Activated CD8-positive, alpha-beta memory T cell treated with anti-CD3 and anti-CD28 coated beads, Interleukin-2, amount 10 ng/mL, durations not matched to agents 7 days and 5 days (primary cell): Measurements from ENCODE around the gene GDPD3. TPM values are rescaled to one million over a fixed set of nuclear protein-coding genes. Genes with fewer than 3 reads are reported as not detected.

Experiments used
- ATAC-seq: fragments of 150-1000 bp; cut with Tn5 transposase; one replicate; pipeline ENCODE4 v1.10.0; 2021; ENCODE audit warnings: moderate library complexity
- CTCF ChIA-PET: fragments of 350-600 bp; sonication (Branson Sonifier 250); formaldehyde crosslinking; loops from one replicate; lab custom pipeline; 2021; ENCODE audit warnings: antibody characterized with exemption; lab: Charles Lee
- DNase-seq: peaks from one replicate; pipeline ENCODE4 v3.0.0-alpha.2; 2020
- H3K27ac Mint-ChIP-seq: one replicate; pipeline ENCODE4 v1.8.0; 2021; ENCODE audit warnings: mild to moderate bottlenecking, mixed read lengths
- H3K27me3 Mint-ChIP-seq: one replicate; pipeline ENCODE4 v1.8.0; 2021; ENCODE audit warnings: mixed read lengths
- H3K36me3 Mint-ChIP-seq: one replicate; pipeline ENCODE4 v1.8.0; 2021; ENCODE audit warnings: mild to moderate bottlenecking, mixed read lengths
- H3K4me1 Mint-ChIP-seq: one replicate; pipeline ENCODE4 v1.8.0; 2021; ENCODE audit warnings: mixed read lengths
- H3K4me3 Mint-ChIP-seq: one replicate; pipeline ENCODE4 v1.8.0; 2021; ENCODE audit warnings: mild to moderate bottlenecking, moderate library complexity, mixed read lengths
- H3K9me3 Mint-ChIP-seq: one replicate; pipeline ENCODE4 v1.8.0; 2022; ENCODE audit warnings: low read depth, mixed read lengths
- total RNA-seq, 2 experiments: library from RNA; stranded (reverse); gene quantifications; one replicate each; pipeline ENCODE4 v1.2.3, GENCODE V29; 2021

Gene GDPD3
- total RNA-seq, 2 experiments from 2014 or later: 8.1 to 19.5 TPM

DNA sequence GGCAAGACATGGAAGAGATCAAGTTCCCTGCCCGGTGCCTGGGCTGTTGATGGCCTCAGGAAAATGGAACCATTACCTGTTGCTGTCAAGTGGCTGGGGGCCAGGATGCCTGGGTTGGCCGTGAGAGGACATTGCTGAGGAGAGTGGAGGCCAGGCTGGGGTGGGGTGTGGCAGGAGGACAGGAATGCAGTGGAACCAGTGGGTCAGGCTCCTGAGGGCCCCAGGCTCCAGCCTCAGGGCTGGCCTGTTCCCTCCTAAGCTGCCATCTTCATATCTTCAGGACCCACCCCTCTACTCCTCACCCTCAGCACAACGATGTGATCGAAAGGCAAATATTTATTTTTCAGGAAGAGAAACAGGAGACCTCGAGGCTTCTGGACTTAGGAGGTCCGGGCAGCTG, 8.8 kb downstream of the GDPD3 start:
- Mint-ChIP-seq H3K9me3 (no peaks in the 10 kb centered on the region), H3K27me3 (no peaks in the 10 kb centered on the region), H3K27ac (no peak overlapping the region), H3K4me1 (no peaks in the 10 kb centered on the region), H3K4me3 (no peak overlapping the region), H3K36me3 (peaks cover 14% of the 10 kb centered on the region)
- ATAC-seq: no peak
- CTCF ChIA-PET: interaction anchor here (3.3 to 5.9 kb wide), 2 partner anchors 8 to 12 kb away, joined by 18 to 38 read pairs; partner anchors contain the start of genes GDPD3 and TBX6
- DNase-seq: no peak

DNA sequence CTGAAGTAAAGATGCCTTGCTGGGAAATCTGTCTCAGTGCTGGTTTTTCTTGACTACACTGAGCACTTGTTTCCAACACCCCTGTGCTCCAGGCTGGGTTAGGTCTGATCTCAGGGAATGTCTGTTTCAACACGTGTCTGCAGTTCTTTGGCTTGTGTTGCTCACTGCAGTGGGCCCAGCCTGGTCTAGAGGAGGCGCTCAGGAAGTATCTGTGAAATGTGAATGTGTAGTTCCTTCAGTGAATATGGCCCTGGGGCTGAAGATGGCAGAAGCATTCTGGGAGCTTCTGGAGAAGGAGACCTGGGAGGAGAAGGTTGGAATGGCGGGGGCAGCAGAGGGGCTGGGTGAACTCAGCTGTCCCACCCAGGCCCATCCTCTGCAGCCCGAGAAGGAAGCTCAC, 9.2 kb downstream of the GDPD3 start:
- CTCF ChIA-PET: interaction anchor here (3.3 to 5.9 kb wide), 2 partner anchors 8 to 12 kb away, joined by 18 to 38 read pairs; partner anchors contain the start of genes GDPD3 and TBX6
- DNase-seq: no peak
- no peak overlapping the region for H3K27ac Mint-ChIP-seq

DNA sequence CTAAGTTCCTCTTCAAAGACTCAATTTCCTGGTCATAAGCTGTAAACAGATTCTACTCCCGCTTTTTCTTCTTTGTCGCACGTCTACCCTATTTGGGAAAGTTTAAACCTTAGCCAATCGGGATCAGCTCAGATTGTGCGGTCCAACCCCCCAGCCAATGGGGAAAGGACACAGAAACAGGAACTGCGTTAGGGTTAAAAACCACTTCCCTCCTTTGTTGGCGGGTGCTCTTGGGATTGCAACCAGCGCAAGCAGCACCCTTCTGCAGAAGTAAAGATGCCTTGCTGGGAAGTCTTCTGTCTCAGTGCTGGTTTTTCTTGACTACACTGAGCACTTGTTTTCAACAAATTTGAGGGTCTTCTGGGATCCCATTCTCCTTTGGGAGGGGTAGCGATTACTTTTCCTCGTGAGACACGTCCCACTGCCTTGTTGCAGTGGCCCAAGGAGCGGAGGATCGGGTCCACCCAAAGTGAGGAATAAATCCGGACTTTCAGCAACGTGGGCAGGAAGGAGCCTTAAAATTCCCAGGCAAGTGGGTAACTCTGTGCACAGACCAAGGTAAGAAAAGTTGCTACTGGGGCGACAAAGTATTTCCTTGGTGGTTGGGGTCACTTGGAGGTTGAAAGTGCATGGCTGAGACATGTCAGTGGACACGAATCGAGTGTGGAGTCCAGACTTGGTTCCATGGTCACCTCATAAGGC, 16.3 kb downstream of the GDPD3 start:
- Mint-ChIP-seq H3K4me1 (peaks cover 40% of the 10 kb centered on the region), H3K27me3 (no peaks in the 10 kb centered on the region), H3K27ac (peak overlapping the region; percentile 86), H3K36me3 (peaks cover 36% of the 10 kb centered on the region), H3K9me3 (peaks cover 15% of the 10 kb centered on the region), H3K4me3 (peak overlapping the region; percentile 56)
- CTCF ChIA-PET: interaction anchor here (2.3 kb wide), 1 partner anchor 46 kb away, joined by 8 read pairs; no protein-coding TSS in a partner anchor
- no peak for DNase-seq
- ATAC-seq: no peak

More for the DNA sequence above, 9.2 kb downstream of the GDPD3 start:
- Mint-ChIP-seq H3K4me1 (no peaks in the 10 kb centered on the region), H3K9me3 (no peaks in the 10 kb centered on the region), H3K4me3 (no peak overlapping the region), H3K36me3 (peaks cover 15% of the 10 kb centered on the region), H3K27me3 (no peaks in the 10 kb centered on the region)
- no peak for ATAC-seq

DNA sequence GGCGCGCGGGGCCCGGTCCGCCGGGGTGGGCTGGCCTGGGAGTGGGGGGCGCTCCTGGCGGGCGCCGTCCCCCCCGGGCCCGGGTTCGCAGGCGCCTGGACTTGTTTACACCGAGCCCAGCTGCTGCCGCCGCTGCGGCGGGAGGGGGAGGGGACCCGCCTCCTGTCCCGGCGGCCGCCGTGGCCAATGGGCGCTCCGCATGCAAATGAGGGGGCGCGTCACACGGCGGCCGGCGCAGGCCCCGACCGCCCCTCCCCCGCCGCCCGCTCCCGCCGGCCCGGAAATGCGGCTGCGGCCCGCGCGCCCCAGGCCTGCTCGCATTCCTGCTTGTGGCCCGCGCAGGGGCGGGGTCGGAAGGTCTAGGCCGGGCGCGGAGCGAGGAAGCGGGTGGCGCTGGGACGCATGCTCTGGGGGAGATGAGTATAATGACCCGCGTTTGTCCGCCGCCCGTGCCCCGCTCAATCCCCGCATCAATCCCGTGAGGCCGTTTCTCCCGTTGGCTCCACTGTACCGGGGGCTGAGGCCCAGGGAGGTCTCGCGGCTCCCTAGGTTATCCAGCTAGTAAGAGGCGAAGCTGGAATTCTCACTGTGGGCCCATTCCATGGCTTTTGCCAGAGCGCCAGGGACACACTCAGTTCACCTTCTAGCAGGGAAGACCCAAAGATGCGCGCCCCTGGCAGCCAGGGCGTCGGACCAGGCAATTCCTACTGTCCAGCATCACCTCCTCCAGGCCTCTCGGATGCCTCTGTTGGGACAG, 17.1 kb downstream of the GDPD3 start, which contains the start of gene YPEL3:
Gene YPEL3, minus strand, starts transcription at position 109 of the 757 bp plus-strand sequence. CDS start 731 bp downstream, outside the sequence.
- Mint-ChIP-seq H3K4me3 (peak within 1 kb of the TSS; percentile 76), H3K36me3 (peaks cover 36% of the 10 kb centered on the region), H3K9me3 (peaks cover 15% of the 10 kb centered on the region), H3K27me3 (no peaks in the 10 kb centered on the region), H3K4me1 (peaks cover 45% of the 10 kb centered on the region), H3K27ac (peak within 1 kb of the TSS; percentile 86)
- ATAC-seq (peak; percentile 63), DNase-seq (peak; percentile 93)
- CTCF ChIA-PET: interaction anchor here (2.3 kb wide), 1 partner anchor 47 kb away, joined by 8 read pairs; no protein-coding TSS in a partner anchor

DNA sequence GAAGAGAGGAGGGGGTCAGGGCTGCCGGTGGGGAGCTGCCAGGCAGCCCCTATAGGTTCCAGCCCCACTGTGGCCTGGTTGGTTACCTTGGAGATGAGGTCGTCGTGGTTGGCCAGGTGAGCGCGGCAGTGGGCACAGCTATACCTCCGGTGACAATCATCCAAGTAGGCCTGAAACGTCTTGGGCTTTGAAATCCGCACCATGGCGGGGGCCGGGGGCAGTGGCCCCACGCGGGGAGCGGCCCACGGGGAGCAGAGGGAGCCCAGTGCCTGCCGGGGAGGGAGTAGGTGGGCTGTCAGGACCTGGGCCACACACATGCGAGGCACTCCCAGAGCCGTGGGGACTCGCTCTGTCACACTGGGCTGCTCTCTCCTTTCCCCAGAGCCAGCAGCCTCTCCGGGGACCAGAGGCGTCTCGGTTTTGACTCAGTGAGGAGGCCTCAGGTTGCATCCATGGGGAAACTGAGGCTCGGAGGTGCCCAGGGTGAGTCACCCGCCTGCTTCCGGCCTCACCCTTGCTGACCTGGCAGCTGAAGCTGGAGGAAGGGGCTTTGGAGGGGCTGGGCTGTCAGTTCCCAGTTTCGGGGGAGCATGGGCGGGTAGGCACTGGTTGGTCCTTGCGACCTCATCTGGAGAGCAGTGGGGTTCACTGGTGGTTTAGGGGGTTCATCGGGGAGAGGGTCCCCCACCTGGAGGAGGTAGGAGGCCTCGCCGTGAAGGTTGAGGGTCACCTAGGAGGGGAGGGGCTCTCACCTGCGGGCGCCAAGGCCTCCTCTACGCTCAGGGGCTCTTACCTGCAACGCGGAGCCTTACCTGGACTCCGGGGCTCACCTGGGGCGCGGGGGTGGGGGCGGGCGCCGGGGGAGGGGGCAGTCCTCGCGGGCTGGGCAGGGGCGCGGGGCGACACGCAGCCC, 17.9 kb downstream of the GDPD3 start:
- CTCF ChIA-PET: interaction anchor here (1.1 to 6.2 kb wide), 6 partner anchors 9 to 312 kb away, joined by 4 to 107 read pairs (median 18); partner anchors contain the start of genes ALDOA and ZNF771

DNA sequence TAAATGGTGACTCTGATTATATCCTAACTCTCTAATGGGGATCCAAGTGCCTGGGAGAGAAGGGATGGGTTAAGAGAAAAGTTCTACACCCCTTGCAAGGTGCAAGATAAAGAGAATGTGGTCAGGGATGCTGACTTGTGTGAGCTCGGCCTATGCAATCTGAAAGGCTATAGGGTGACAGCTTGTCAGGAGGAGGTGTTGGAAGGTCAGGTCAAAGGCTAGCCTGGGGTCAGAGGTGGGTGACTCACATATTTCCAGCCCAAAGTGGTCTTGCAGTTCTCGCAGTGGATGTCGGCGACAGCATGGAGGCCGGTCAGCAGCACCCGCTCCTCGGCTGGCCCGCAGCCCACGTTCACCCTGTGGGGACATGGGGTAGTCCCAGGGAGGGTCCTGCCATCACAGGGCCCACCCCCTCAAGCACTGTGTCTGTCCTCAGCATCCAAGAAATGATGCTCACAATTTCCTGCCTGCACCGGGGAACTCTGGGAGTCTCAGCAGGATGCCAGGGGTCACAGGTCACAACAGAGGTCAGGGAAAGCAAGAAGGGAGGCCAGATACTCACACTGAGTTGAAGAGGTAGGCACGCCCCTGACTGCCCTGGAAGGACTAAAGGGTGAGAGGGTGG, 18.7 kb downstream of the GDPD3 start:
- DNase-seq (no peak), ATAC-seq (no peak)
- H3K27ac Mint-ChIP-seq: peak overlapping the region; percentile 85
- peaks cover 54% of the 10 kb centered on the region for H3K4me1 Mint-ChIP-seq
- H3K9me3 Mint-ChIP-seq: peaks cover 15% of the 10 kb centered on the region
- no peaks in the 10 kb centered on the region for H3K27me3 Mint-ChIP-seq
- peaks cover 36% of the 10 kb centered on the region for H3K36me3 Mint-ChIP-seq
- peak overlapping the region; percentile 76 for H3K4me3 Mint-ChIP-seq
- CTCF ChIA-PET: interaction anchor here (1.1 to 6.2 kb wide), 7 partner anchors 10 to 395 kb away, joined by 4 to 107 read pairs (median 29); partner anchors contain the start of genes ALDOA, GDPD3 and ZNF771

More for the DNA sequence above, 17.9 kb downstream of the GDPD3 start:
- Mint-ChIP-seq H3K4me3 (peak overlapping the region; percentile 76), H3K36me3 (peaks cover 36% of the 10 kb centered on the region), H3K4me1 (peaks cover 47% of the 10 kb centered on the region), H3K27ac (peak overlapping the region; percentile 85), H3K9me3 (peaks cover 15% of the 10 kb centered on the region), H3K27me3 (no peaks in the 10 kb centered on the region)
- DNase-seq (no peak), ATAC-seq (no peak)

DNA sequence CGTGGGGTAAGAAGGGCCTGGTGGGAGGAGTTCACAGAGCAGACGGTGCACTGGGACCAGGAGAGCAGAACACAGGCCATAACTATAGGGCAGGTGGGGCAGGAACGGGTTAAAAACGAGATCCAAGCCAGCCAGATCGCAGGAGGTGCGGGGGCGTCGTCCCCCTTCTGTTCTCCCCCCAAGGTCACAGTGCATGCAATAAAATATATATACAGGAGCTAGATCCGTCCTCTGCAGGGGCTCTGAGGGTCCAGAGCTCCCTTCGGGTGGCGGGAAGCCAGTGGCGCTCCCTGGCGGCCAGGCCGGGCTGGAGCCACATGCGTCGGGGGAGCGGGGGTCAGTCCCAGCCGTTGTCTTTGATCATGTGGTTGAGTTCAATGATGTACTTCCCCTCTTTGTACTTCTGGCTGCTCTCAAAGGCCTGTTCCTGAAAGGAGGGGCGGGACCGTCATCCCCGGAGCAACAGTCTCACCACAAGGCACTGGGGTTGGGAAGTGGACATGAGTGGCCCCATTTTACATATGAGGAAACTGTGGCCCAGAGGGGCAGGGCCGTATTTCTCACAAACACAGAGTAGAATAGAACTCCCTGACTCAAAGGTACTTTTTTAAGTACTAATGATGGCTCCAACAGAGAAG, 20.8 kb downstream of the GDPD3 start:
- Mint-ChIP-seq H3K27ac (peak overlapping the region; percentile 96), H3K36me3 (peaks cover 22% of the 10 kb centered on the region), H3K9me3 (peaks cover 5% of the 10 kb centered on the region), H3K4me3 (peak overlapping the region; percentile 84), H3K27me3 (no peaks in the 10 kb centered on the region), H3K4me1 (peaks cover 57% of the 10 kb centered on the region)
- ATAC-seq: peak; percentile 46
- DNase-seq: peak; percentile 87
- CTCF ChIA-PET: interaction anchor here (0.7 to 6.2 kb wide), 35 partner anchors 12 to 506 kb away, joined by 3 to 107 read pairs (median 5); partner anchors contain the start of genes ALDOA, CORO1A, DCTPP1 and GDPD3

DNA sequence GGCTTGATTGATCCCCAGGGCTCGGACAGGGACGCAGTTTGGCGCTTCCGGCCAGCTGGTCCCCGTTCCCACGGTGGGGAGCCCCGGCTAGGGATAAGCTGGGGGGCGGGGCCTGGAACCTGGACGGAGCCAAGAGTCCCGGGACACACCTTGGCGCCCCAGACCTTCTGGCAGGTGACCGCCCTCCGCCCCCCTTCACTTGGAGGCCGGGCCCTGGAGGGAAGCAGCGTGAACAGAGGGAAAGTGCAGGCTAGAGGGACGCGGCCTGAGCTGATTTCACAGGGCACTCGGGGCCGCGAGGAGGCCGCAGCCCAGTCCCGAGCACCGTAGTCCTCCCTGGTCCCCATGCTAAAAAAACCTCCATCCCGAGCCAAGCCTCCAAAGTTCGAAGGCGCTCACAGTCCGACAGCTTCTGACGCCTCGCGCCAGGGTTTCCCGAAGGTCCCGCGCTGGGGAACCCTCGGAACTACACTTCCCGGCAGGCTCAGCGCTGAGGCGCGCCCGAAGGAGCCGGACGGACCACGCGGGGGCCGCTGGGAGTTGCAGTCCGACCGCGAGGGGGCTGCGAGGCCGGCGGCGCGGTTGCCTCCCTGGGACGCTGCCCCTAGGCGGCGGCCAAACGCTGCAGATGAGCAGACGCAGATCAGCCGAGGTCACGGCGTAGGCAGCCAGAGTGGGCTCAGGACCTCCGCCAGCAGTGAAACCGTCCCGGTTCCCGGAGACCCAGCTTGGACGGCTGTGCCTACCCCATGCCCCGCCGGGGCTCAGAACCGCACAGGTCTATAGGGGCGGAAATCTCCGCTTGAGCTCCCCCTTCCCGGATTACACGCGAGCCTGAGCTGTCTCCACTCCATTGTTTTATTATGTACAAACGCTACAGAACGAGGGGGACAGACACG, 21.6 kb downstream of the GDPD3 start, which contains the start of gene TBX6:
Gene TBX6, minus strand, starts transcription at position 451 of the 899 bp plus-strand sequence. CDS start 731 bp downstream, outside the sequence.
- peaks cover under 1% of the 10 kb centered on the region for H3K9me3 Mint-ChIP-seq
- DNase-seq (peak; percentile 97), ATAC-seq (peak; percentile 86)
- H3K27me3 Mint-ChIP-seq: no peaks in the 10 kb centered on the region
- peak within 1 kb of the TSS; percentile 84 for H3K4me3 Mint-ChIP-seq
- H3K27ac Mint-ChIP-seq: peak within 1 kb of the TSS; percentile 96
- CTCF ChIA-PET: interaction anchor here (0.7 to 6.2 kb wide), 36 partner anchors 12 to 507 kb away, joined by 3 to 107 read pairs (median 5); partner anchors contain the start of genes ALDOA, CORO1A, DCTPP1 and GDPD3
- peaks cover 53% of the 10 kb centered on the region for H3K4me1 Mint-ChIP-seq
- peaks cover 19% of the 10 kb centered on the region for H3K36me3 Mint-ChIP-seq

DNA sequence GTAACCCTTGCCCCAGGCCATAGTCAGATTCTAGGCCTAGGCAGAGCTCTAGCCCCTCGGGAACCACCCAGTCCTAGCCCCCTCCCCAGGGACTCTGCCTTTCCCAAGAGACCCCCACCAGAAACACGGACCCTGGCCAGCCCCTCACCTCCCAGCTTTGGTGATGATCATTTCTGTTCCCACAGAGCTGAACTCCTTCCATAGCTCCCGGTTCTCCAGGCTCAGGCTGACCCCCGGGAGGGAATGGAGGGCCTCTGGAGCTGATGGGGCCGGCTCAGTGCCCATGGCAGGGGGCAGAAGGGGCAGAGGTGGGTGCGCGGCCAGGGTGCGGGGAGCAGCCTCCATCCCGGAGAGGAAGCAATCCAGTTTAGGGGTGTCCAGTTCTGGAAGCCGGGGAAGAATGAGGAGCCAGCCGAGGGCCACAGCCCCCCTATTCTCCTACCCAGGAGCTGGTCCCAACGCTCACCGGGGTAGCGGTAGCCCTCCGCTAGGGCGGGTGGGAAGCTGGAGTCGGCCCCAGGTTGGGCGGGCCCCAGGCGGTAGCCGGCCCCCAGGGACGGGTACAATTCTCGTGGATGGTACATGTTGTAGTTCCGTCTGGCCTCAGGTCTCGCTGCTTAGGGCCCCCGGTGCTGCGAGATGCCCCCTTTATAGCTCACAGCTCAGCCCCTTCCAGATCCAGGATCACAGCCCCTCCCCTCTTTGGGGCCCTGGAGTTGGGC, 22.6 kb downstream of the GDPD3 start:
- H3K9me3 Mint-ChIP-seq: no peaks in the 10 kb centered on the region

More for the DNA sequence above, 22.6 kb downstream of the GDPD3 start:
- Mint-ChIP-seq H3K4me1 (peaks cover 48% of the 10 kb centered on the region), H3K4me3 (peak overlapping the region; percentile 33), H3K27ac (peak overlapping the region; percentile 66), H3K36me3 (peaks cover 15% of the 10 kb centered on the region), H3K27me3 (no peaks in the 10 kb centered on the region)
- no peak for DNase-seq
- no peak for ATAC-seq
- CTCF ChIA-PET: interaction anchor here (0.8 to 6.2 kb wide), 19 partner anchors 11 to 495 kb away, joined by 3 to 107 read pairs (median 13); partner anchors contain the start of genes ALDOA, CORO1A, GDPD3 and MAPK3
